ENCODE data around the gene TPK1.

DNA sequence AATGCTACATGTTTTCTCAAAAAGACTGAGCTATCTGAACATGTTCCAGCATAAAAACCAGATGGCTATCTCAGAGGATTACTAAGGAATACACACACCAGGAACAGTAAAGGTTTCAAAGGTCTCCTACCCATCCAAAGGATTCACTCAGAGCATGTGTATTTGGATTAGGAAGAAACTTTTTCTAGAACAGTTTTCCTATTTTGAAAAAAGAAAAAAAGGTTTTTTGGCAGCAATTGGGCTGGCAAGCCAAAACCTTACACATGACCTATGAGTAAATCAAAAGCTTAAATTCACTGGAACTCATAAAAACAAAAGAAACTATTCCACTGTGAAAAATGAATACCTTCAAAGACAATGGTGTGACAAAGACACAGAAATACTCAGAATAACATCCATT lies 9.6 kb downstream of the TPK1 start:
- TF ChIP-seq, protein P1, sequence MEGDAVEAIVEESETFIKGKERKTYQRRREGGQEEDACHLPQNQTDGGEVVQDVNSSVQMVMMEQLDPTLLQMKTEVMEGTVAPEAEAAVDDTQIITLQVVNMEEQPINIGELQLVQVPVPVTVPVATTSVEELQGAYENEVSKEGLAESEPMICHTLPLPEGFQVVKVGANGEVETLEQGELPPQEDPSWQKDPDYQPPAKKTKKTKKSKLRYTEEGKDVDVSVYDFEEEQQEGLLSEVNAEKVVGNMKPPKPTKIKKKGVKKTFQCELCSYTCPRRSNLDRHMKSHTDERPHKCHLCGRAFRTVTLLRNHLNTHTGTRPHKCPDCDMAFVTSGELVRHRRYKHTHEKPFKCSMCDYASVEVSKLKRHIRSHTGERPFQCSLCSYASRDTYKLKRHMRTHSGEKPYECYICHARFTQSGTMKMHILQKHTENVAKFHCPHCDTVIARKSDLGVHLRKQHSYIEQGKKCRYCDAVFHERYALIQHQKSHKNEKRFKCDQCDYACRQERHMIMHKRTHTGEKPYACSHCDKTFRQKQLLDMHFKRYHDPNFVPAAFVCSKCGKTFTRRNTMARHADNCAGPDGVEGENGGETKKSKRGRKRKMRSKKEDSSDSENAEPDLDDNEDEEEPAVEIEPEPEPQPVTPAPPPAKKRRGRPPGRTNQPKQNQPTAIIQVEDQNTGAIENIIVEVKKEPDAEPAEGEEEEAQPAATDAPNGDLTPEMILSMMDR (IDR thresholded peaks at IDR 0.05) = no peak
- TF ChIP-seq POLR2A (IDR thresholded peaks at IDR 0.05) = no peak
